ENCODE data around the gene RYR2. TPM values are rescaled to one million over a fixed set of nuclear protein-coding genes. Genes with fewer than 3 reads are reported as not detected.

Gene RYR2
- total RNA-seq, 4 donors from 2014 or later, result 0.88 to 8.4 (median 5.5) TPM

DNA sequence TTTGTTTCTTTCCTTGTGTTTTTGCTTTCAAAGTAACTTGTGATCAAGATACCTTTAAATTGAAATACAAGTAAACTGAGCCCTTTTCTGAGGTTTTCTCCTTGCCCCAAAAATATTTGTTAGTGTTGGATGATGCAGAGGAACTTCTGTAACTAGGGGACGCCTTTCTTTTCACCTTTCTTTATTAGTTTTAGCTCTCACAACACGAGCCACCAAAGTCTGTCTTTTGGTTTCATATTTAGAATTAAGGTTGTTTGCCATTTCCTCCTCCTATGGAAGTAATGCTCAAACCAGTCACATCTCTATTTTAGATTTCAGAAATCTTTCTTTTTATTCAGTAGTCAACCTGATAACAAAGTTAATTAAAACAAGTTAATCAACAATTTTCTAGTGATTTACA, 727.9 kb downstream of the RYR2 start:
- H3K4me1 ChIP-seq, result no peaks in the 10 kb centered on the region

DNA sequence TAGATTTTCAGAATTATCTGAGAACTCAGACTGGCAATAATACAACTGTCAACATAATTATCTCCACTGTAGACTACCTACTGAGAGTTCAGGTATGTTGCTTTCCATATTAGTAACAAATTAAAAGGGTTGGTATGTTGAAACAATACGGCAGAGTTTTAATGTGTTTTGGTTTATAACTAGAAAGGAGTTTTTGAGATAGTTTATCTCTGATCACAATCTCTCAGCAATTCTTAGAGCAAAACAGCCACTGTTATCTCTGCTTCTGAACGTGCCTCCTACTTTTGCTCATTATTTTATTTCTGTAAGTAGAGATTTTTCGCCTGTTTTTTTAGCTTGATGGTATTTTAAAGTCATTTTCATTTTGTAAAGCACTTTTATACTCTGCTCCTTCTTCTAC, 730.0 kb downstream of the RYR2 start:
- H3K4me3 ChIP-seq, result no peak overlapping the region
- no peaks in the 10 kb centered on the region for H3K4me1 ChIP-seq
- TF ChIP-seq, protein P1, sequence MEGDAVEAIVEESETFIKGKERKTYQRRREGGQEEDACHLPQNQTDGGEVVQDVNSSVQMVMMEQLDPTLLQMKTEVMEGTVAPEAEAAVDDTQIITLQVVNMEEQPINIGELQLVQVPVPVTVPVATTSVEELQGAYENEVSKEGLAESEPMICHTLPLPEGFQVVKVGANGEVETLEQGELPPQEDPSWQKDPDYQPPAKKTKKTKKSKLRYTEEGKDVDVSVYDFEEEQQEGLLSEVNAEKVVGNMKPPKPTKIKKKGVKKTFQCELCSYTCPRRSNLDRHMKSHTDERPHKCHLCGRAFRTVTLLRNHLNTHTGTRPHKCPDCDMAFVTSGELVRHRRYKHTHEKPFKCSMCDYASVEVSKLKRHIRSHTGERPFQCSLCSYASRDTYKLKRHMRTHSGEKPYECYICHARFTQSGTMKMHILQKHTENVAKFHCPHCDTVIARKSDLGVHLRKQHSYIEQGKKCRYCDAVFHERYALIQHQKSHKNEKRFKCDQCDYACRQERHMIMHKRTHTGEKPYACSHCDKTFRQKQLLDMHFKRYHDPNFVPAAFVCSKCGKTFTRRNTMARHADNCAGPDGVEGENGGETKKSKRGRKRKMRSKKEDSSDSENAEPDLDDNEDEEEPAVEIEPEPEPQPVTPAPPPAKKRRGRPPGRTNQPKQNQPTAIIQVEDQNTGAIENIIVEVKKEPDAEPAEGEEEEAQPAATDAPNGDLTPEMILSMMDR (IDR thresholded peaks at IDR 0.05), result no peak
- no peak for TF ChIP-seq POLR2A (IDR thresholded peaks at IDR 0.05)
- no peak for DNase-seq
- intact Hi-C loops (cut with DNase I; ENCODE audit: low total_unique reads), result no loop called here
- H3K9me3 ChIP-seq, result no peaks in the 10 kb centered on the region
- no peaks in the 10 kb centered on the region for H3K36me3 ChIP-seq
- no peak overlapping the region for H3K27ac ChIP-seq
- no peaks in the 10 kb centered on the region for H3K27me3 ChIP-seq

More for the DNA sequence above, 727.9 kb downstream of the RYR2 start:
- intact Hi-C loops (cut with DNase I; ENCODE audit: low total_unique reads), result no loop called here
- no peaks in the 10 kb centered on the region for H3K27me3 ChIP-seq
- TF ChIP-seq POLR2A (IDR thresholded peaks at IDR 0.05), result no peak
- TF ChIP-seq, protein P1 (IDR thresholded peaks at IDR 0.05), result no peak
- no peak overlapping the region for H3K4me3 ChIP-seq
- H3K36me3 ChIP-seq, result no peaks in the 10 kb centered on the region
- no peaks in the 10 kb centered on the region for H3K9me3 ChIP-seq
- no peak overlapping the region for H3K27ac ChIP-seq
- no peak for DNase-seq

DNA sequence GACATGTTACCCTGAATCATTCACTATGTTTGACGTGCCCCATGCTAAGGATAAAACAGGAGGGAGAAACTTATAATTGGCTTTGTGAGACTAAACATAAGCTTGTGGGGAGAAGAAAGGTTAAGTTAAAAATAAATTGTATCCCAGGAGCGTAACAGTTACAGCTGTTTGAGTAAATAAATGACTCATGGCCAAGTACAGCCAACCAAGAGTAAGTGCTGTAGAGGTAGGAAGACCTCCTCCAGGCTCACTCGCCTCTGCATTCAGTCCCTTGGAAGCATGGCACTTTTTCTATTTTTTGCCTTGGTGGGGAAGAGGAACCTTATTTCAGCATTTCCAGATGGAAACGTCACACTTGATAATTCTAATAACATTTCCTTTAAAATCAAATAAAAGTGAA, 732.3 kb downstream of the RYR2 start:
- H3K4me1 ChIP-seq, result no peaks in the 10 kb centered on the region
- H3K27me3 ChIP-seq, result no peaks in the 10 kb centered on the region
- no peak for TF ChIP-seq POLR2A (IDR thresholded peaks at IDR 0.05)
- TF ChIP-seq, protein P1 (IDR thresholded peaks at IDR 0.05), result no peak
- intact Hi-C loops (cut with DNase I; ENCODE audit: low total_unique reads), result no loop called here
- no peak for DNase-seq
- H3K4me3 ChIP-seq, result no peak overlapping the region
- no peaks in the 10 kb centered on the region for H3K9me3 ChIP-seq
- H3K27ac ChIP-seq, result no peak overlapping the region
- no peaks in the 10 kb centered on the region for H3K36me3 ChIP-seq

DNA sequence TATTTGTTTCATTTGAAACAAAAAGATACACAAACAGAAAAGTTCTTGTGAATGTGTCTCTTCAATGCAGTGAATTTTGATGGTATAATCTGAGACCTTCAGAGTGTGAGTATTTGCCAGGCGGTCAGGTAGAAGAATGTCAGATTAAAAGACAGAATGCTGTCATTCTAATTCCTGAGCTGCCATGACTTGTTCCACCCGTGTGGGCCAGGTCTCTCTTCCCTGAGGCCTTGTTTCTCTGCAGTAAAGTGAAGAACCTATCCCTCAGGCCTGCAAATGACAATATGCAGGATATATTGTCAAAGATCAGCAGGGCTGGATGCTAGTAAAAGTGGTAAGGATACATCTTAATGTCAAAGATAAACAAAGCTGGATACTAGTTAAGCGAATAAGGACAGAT, 737.4 kb downstream of the RYR2 start:
- no peak for DNase-seq
- Histone ChIP-seq H3K4me3 (no peak overlapping the region), H3K27me3 (no peaks in the 10 kb centered on the region), H3K9me3 (no peaks in the 10 kb centered on the region), H3K27ac (no peak overlapping the region), H3K4me1 (no peaks in the 10 kb centered on the region), H3K36me3 (no peaks in the 10 kb centered on the region)
- intact Hi-C loops (cut with DNase I; ENCODE audit: low total_unique reads), result no loop called here
- TF ChIP-seq, protein P1 (IDR thresholded peaks at IDR 0.05), result no peak
- no peak for TF ChIP-seq POLR2A (IDR thresholded peaks at IDR 0.05)

DNA sequence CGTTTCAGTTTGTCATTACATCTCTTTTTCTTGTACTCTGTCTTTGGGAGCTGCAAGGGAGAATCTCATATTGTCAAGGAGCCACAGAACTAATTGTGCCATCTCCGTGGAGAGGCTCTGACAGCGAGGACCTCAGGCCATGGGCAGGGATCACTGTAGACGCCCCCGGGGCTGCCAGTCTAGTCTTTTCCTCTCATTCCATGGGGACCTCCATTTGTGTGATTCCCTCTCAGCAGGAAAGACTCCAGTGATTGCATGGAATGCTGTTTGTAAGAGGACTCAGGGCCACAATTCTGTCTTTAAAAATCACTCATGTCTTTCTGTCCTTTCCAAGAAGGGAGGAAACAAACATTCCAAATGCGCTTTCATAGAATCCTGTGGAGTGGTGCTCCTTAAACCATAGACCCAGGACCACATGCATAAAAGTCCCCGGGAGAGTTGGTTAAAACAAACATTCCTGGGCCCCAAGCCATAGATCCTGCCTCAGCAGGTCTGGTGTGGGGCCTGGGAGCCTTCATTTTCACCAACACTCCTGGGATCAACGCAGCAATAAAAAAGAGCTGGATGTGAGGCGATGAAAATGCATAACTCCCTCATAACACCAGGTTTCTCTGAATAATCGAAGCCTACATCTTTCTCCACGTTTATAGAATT, 744.2 kb downstream of the RYR2 start:
- no peaks in the 10 kb centered on the region for H3K36me3 ChIP-seq
- intact Hi-C loops (cut with DNase I; ENCODE audit: low total_unique reads), result no loop called here
- H3K4me3 ChIP-seq, result no peak overlapping the region
- no peaks in the 10 kb centered on the region for H3K27me3 ChIP-seq
- TF ChIP-seq, protein P1 (IDR thresholded peaks at IDR 0.05), result no peak
- TF ChIP-seq POLR2A (IDR thresholded peaks at IDR 0.05), result no peak
- H3K27ac ChIP-seq, result no peak overlapping the region
- H3K9me3 ChIP-seq, result no peaks in the 10 kb centered on the region
- H3K4me1 ChIP-seq, result no peaks in the 10 kb centered on the region
- DNase-seq, result no peak
